NT2/D1 (cell line): ENCODE measurements around the gene STAT5B.
"Not testable (repeated sequence)": the region's sequence is repeated elsewhere in the genome, so short reads cannot be mapped to it uniquely, and the experiment has no call there.

Experiments used
- DNase-seq: peaks from one replicate; pipeline ENCODE4 v3.0.0-alpha.2; 2011; ENCODE audit warnings: low read depth, low spot score
- H3K27me3 ChIP-seq: 2 replicates; pipeline ENCODE4 v1.6.0; 2011; ENCODE audit warnings: mild to moderate bottlenecking; ENCODE audit not compliant: insufficient read length, insufficient read depth
- H3K36me3 ChIP-seq: 2 replicates; pipeline ENCODE4 v1.6.1; 2011; ENCODE audit warnings: mild to moderate bottlenecking, low read length, mixed read lengths; ENCODE audit not compliant: insufficient read depth, insufficient read length
- H3K4me1 ChIP-seq: 2 replicates; pipeline ENCODE4 v1.5.1; 2011; ENCODE audit not compliant: insufficient read depth, insufficient read length
- H3K4me3 ChIP-seq: 2 replicates; pipeline ENCODE4 v1.5.1; 2011; ENCODE audit warnings: low read depth; ENCODE audit not compliant: insufficient read length
- H3K9ac ChIP-seq: 2 replicates; pipeline ENCODE4 v1.6.0; 2011; ENCODE audit warnings: low read depth; ENCODE audit not compliant: insufficient read length
- H3K9me3 ChIP-seq: 2 replicates; pipeline ENCODE4 v1.5.1; 2011; ENCODE audit warnings: mild to moderate bottlenecking, low read length; ENCODE audit not compliant: insufficient read depth
- SUZ12 ChIP-seq: IDR thresholded peaks from 2 replicates; pipeline ENCODE4 v1.6.1; 2011; ENCODE audit not compliant: insufficient read length, insufficient read depth; ENCODE audit errors: extremely low read depth
- YY1 ChIP-seq: IDR thresholded peaks from 2 replicates; pipeline ENCODE4 v1.6.1; 2011; ENCODE audit not compliant: insufficient read length, insufficient read depth
- ZNF274 ChIP-seq: IDR thresholded peaks from 2 replicates; pipeline ENCODE4 v1.6.1; 2011; ENCODE audit warnings: mild to moderate bottlenecking, low read depth, low read length

Gene STAT5B

GRCh38 chr17:42276359-42276608 is at the start of gene STAT5B:
Gene STAT5B (minus strand): TSS chr17:42276391. CDS start chr17:42232127, 44,264 bp downstream.
- H3K27me3 ChIP-seq: peaks cover 25% of the 10 kb centered on the region
- peak within 1 kb of the TSS; percentile 66 for H3K4me3 ChIP-seq
- no peak for DNase-seq
- peak within 1 kb of the TSS; percentile 78 for H3K9ac ChIP-seq
- TF ChIP-seq YY1: no peak
- no peak for TF ChIP-seq ZNF274
- no peak for TF ChIP-seq SUZ12
- no peaks in the 10 kb centered on the region for H3K36me3 ChIP-seq
- no peaks in the 10 kb centered on the region for H3K9me3 ChIP-seq
- peaks cover 3% of the 10 kb centered on the region for H3K4me1 ChIP-seq

GRCh38 chr17:42325026-42325425 is 48.8 kb upstream of the STAT5B start:
- Histone ChIP-seq H3K36me3 (peaks cover 50% of the 10 kb centered on the region), H3K9ac (no peak overlapping the region), H3K4me3 (no peak overlapping the region), H3K4me1 (peaks cover 4% of the 10 kb centered on the region), H3K9me3 (no peaks in the 10 kb centered on the region), H3K27me3 (no peaks in the 10 kb centered on the region)
- TF ChIP-seq SUZ12 (no peak), YY1 (no peak), ZNF274 (no peak)
- no peak for DNase-seq

- Histone ChIP-seq H3K36me3 (peaks cover 56% of the 10 kb centered on the region), H3K27me3 (no peaks in the 10 kb centered on the region), H3K9me3 (no peaks in the 10 kb centered on the region), H3K4me1 (peaks cover 9% of the 10 kb centered on the region), H3K4me3 (no peak overlapping the region), H3K9ac (no peak overlapping the region)
- no peak for DNase-seq
- TF ChIP-seq ZNF274 (no peak), YY1 (no peak)
These were observed 47.1 kb upstream of the STAT5B start for GRCh38 chr17:42323268-42323773.

- TF ChIP-seq SUZ12 (no peak), YY1 (no peak), ZNF274 (no peak)
- Histone ChIP-seq H3K27me3 (no peaks in the 10 kb centered on the region), H3K9ac (no peak overlapping the region), H3K4me3 (no peak overlapping the region), H3K4me1 (peaks cover 9% of the 10 kb centered on the region), H3K9me3 (no peaks in the 10 kb centered on the region), H3K36me3 (peaks cover 57% of the 10 kb centered on the region)
- DNase-seq: peak; percentile 93
These were observed 46.4 kb upstream of the STAT5B start for GRCh38 chr17:42322382-42323267.

- no peaks in the 10 kb centered on the region for H3K27me3 ChIP-seq
- no peak overlapping the region for H3K9ac ChIP-seq
- no peak overlapping the region for H3K4me3 ChIP-seq
- peaks cover 12% of the 10 kb centered on the region for H3K4me1 ChIP-seq
- no peaks in the 10 kb centered on the region for H3K9me3 ChIP-seq
- H3K36me3 ChIP-seq: peaks cover 61% of the 10 kb centered on the region
- TF ChIP-seq SUZ12 (no peak), ZNF274 (no peak), YY1 (no peak)
- DNase-seq: no peak
These were observed 45.4 kb upstream of the STAT5B start for GRCh38 chr17:42321555-42321954.

GRCh38 chr17:42317967-42318366 is 41.8 kb upstream of the STAT5B start:
- Histone ChIP-seq H3K4me1 (peaks cover 19% of the 10 kb centered on the region), H3K36me3 (peaks cover 65% of the 10 kb centered on the region)
- not testable (repeated sequence) for H3K9ac ChIP-seq

GRCh38 chr17:42317266-42317845 is 41.2 kb upstream of the STAT5B start:
- H3K4me1 ChIP-seq: peaks cover 22% of the 10 kb centered on the region
- no peak overlapping the region for H3K9ac ChIP-seq
- H3K27me3 ChIP-seq: no peaks in the 10 kb centered on the region
- H3K9me3 ChIP-seq: no peaks in the 10 kb centered on the region
- H3K4me3 ChIP-seq: no peak overlapping the region
- TF ChIP-seq SUZ12: no peak
- TF ChIP-seq ZNF274: no peak
- no peak for TF ChIP-seq YY1
- peaks cover 62% of the 10 kb centered on the region for H3K36me3 ChIP-seq
- DNase-seq: no peak

More at GRCh38 chr17:42317967-42318366, 41.8 kb upstream of the STAT5B start:
- H3K4me3 ChIP-seq, DNase-seq, H3K27me3 ChIP-seq, H3K9me3 ChIP-seq: not testable (repeated sequence)
